ENCODE measurements around the gene RCSD1. TPM values are rescaled to one million over a fixed set of nuclear protein-coding genes. Genes with fewer than 3 reads are reported as not detected.

Gene RCSD1
- total and polyA plus RNA-seq, 2 donors (not counting 3 experiments of a cell fraction or from before 2014, with no cell fraction given): 0.08 to 1.00 TPM

- no peak overlapping the region for H3K9ac ChIP-seq (replicated peaks; ENCODE audit: extremely low read depth, insufficient read depth, low read length)
- TF ChIP-seq MAX (IDR thresholded peaks at IDR 0.05; ENCODE audit: insufficient read depth, insufficient read length): no peak
- TF ChIP-seq JUN (IDR thresholded peaks at IDR 0.05; ENCODE audit: borderline replicate concordance, insufficient read depth, insufficient read length, low read depth): no peak
- no peak for TF ChIP-seq GATA2 (IDR thresholded peaks at IDR 0.05; ENCODE audit: insufficient read depth, insufficient read length, low read depth, low read length)
- no peak for TF ChIP-seq POLR2A (IDR thresholded peaks at IDR 0.05; ENCODE audit: low read depth, low read length)
- no peak for TF ChIP-seq EZH2 (IDR thresholded peaks at IDR 0.05; ENCODE audit: borderline replicate concordance, low read depth, low read length, severe bottlenecking)
- no peak for TF ChIP-seq POLR2AphosphoS5 (IDR thresholded peaks at IDR 0.05; ENCODE audit: insufficient read depth, low read depth, low read length)
- no peak for TF ChIP-seq MYC (IDR thresholded peaks at IDR 0.05; ENCODE audit: low read depth, low read length)
- TF ChIP-seq CTCF (IDR thresholded peaks at IDR 0.05; ENCODE audit: extremely low read depth in 1 of 2, insufficient read depth in 1 of 2, low read depth in 1 of 2, low read length in 2 of 2): no peak
- no peak for TF ChIP-seq FOS (IDR thresholded peaks at IDR 0.05; ENCODE audit: borderline replicate concordance, insufficient read depth, low read length)
- H3K4me3 ChIP-seq (replicated peaks in 1 of 3; ENCODE audit: insufficient read depth in 1 of 3, low read depth in 1 of 3, low read length in 3 of 3): no peak overlapping the region
- no peaks in the 10 kb centered on the region for H3K36me3 ChIP-seq (ENCODE audit: control insufficient read depth in 2 of 2, extremely low read depth in 1 of 2, insufficient read depth in 2 of 2, low read length in 2 of 2)
- dilution Hi-C loops (cut with MboI; ENCODE audit: extremely low pct_ligation_motif_present, low sequenced_read_pairs) (no loop called here), intact Hi-C loops (cut with micrococcal nuclease) (no loop called here)
- H2AFZ ChIP-seq (ENCODE audit: low read depth, low read length): no peak overlapping the region
- no peaks in the 10 kb centered on the region for H3K9me1 ChIP-seq (replicated peaks; ENCODE audit: control insufficient read depth, extremely low read depth, insufficient read depth, low read length)
- H3K4me2 ChIP-seq (ENCODE audit: insufficient read depth, low read length): no peak overlapping the region
- no peaks in the 10 kb centered on the region for H3K79me2 ChIP-seq (ENCODE audit: control insufficient read depth, insufficient read depth, low read length)
- FAIRE-seq (no peak), DNase-seq (ENCODE audit: low read depth, low spot score) (no peak)
- ChIA-PET CTCF (interaction anchor here (1.0 kb wide), 1 partner anchor 82 kb away, joined by 3 read pairs; no protein-coding TSS in a partner anchor), POLR2A (no interaction called here)
- no peaks in the 10 kb centered on the region for H4K20me1 ChIP-seq (replicated peaks; ENCODE audit: control insufficient read depth, extremely low read depth, insufficient read depth, low read length)
- no TSS peak for BruUV-seq (replicated peaks)
- no peaks in the 10 kb centered on the region for H3K27me3 ChIP-seq (ENCODE audit: control insufficient read depth in 2 of 2, insufficient read depth in 2 of 2, low read length in 2 of 2)
- no peaks in the 10 kb centered on the region for H3K4me1 ChIP-seq (ENCODE audit: control insufficient read depth, extremely low read depth, insufficient read depth, low read length)
- H3K27ac ChIP-seq (ENCODE audit: insufficient read depth, low read depth, low read length): no peak overlapping the region
- no peaks in the 10 kb centered on the region for H3K9me3 ChIP-seq (replicated peaks; ENCODE audit: control insufficient read depth, insufficient read depth, low read length)
Measured at GRCh38 chr1:167605576-167605975, 24.5 kb upstream of the RCSD1 start.
